Measurements from ENCODE around the gene EEF2.

The EEF2 gene

DNA sequence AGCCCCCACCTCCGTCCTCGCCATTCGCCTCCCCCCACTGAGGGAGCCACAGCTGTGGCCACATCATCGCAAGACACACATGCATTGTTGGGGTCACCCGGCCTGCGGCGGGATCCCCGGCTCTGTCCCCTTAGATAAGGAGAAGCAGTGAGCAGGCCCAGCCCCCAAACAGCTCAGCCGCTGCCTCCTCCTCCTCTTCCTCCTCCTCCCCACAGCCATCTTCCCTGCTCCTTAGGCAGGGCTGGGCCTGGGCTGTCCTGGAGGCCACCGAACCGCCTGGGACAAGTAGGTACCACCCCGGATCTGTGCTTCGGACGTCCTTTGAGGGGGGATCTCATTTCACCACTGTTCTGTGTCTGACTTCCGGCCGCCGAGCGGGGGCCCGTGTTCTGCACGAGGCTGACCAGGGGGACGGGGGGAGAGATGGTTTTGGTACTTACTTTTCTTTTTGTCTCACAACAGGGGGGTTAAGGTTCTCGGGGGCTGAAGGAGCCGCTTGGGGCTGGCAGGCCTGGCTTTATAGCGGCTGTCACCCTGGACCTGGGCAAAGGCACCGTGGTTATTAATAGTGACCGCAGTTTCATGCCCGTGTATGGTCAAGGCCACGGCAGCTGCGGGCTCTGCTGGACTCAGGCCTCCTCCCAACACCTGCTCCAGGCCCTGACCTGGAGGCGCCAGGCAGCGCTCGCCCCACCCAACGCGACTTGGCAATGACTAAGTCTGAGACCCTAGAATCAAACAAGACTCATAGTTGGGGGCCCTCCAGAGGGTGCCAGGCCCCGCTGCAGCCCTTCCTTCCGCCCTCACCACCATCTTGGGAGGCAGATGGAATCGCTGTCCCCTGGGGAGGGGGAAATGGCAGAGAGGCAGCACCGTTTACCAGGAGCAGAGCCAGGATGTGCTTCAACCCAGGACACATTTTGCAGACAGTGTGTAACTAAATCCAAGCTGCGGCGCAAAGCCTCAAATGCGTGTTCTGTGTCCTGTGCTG is 34.1 kb downstream of the EEF2 start:
- TF ChIP-seq GATA2 (IDR thresholded peaks at IDR 0.05; ENCODE audit: low read depth, low read length) (no peak), GATA3 (IDR thresholded peaks at IDR 0.05; ENCODE audit: low read depth, low read length) (no peak)

DNA sequence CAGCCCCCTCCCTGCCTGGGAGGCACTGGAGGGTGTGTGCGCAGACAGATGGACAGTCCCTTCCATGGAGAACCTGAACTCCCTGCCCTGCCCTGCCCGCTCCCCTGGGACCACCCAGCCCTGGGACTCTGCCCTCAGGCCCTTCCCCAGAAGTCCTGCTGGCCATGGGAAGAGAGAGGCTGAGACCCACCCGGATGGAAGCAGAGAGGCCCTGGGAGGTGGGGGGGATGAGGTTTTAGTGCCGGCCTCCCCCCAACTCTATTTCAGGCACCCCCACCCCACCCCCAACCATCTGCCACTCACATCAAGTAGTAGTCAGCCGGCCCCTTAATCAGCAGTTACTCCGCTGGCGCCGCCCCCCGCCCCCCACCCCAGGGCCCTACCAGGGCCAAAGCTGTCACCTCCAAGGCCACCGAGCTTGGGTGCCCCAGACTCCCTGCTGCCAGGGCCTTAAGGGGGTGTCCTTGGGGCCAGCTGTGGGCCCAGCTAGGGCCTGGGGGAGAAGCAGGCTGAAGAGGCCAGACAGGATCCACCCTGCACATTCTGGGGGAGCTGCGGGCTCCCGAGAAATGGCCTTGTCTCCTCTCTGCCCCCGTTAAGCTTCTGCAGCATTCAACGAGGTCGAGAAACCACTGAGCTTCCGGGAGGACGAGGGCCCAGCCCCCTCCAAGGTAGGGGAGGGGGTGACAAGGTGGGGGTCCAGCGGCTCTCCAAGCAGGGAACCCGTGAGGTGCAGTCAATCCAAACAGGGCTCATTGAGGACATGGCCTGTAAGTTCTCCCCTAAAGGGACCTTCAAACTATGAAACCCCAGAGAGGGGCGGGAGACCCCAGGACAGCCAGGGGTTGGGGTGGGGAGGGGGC is 35.0 kb downstream of the EEF2 start:
- TF ChIP-seq GATA2 (IDR thresholded peaks at IDR 0.05; ENCODE audit: low read depth, low read length) (no peak), GATA3 (IDR thresholded peaks at IDR 0.05; ENCODE audit: low read depth, low read length) (no peak)

DNA sequence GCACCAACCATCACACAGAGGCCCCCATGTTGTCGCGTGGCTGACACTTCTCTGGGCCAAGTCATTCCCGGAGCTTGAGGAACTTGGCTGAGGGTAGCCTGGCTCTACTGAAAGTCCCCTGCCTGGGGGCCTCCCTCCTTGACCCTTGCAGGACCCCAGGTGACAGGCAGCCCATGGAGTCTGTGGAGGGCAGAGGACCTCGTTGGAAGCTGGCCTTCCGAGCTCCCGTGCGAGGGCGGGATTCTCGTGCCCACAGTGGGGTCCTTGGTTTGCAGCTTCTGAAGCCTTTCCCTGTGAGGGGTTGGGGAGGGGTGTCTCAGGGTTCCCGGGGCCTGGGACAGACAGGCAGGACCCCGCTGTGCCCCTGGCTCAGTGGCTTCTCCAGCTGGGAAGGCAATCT is 36.0 kb downstream of the EEF2 start:
- TF ChIP-seq GATA3 (IDR thresholded peaks at IDR 0.05; ENCODE audit: low read depth, low read length): no peak
- no peak for TF ChIP-seq GATA2 (IDR thresholded peaks at IDR 0.05; ENCODE audit: low read depth, low read length)

DNA sequence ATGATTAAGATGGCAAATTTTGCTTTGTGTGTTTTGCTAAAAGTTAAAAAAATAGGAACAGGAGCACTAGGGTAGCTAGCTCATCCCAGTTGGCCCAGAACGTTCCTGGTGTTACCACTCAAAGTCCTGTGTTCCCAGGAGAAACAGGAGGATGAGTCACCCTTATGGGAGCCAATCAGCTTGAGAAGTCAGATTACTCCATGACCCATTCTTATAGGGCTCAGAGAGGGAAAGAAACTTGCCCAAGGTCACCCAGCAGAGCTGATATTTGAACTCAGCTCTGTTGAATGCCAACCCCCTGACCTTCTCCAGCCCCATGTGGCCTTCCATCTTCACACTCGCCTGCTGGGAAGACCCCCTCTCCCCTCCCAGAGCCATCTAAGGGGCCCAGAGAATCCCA is 39.4 kb downstream of the EEF2 start:
- no peak for TF ChIP-seq GATA3 (IDR thresholded peaks at IDR 0.05; ENCODE audit: low read depth, low read length)

DNA sequence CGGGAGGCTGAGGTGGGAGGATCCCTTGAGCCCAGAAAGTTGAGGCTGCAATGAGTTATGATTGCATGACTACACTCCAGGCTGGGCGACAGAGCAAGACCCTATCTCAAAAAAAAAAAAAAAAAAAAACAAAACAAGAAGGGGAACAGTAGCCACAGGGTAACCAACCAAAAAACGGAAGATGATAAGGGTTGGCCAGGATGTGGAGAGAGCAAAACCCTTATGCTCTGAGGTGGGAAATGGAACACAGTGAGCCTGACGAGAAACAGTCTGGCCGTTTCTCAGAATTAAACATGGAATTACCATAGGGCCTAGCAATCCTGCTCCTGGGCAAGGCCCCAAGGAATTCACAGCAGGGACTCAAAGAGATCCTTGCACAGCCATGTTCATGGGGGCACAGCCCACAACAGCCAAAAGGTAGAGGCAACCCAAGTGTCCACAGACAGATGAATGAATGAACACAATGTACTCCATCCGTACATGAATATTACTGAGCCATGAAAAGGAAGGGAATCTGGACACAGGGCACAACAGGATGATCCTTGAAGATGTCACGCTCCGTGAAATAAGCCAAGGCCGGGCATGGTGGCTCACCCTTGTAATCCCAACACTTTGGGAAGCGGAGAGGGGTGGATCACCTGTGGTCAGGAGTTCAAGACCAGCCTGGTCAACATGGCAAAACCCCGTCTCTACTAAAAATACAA is 41.1 kb downstream of the EEF2 start:
- no peak for TF ChIP-seq GATA3 (IDR thresholded peaks at IDR 0.05; ENCODE audit: low read depth, low read length)
- no peak for TF ChIP-seq GATA2 (IDR thresholded peaks at IDR 0.05; ENCODE audit: low read depth, low read length)

DNA sequence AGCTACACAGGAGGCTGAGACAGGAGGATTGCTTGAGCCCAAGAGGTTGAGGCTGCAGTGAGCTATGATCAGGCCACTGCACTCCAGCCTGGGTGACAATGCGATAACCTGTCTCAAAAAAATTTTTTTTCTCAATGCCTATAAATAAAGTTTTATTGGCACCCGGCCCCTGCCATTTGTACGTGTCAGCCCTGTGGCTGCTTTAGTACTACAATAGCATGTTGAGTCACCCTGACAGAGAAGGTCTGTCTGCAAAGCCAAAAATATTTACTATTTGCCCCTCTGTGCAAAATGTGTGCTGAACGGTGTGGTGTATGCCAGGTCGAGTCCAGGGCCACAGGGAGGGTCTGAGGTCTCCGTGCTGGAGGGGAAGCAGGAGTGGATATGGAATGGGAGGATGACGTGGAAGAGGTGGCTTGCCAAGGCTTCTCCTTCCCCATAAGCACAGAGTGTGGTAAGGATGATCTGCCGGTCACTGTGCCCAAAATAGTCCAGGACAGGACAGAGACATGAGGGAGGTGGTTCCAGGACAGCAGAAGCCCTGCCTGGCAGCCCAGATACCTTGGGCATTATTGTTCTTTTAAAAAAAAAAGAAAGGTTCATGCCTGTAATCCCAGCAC is 42.4 kb downstream of the EEF2 start:
- TF ChIP-seq GATA3 (IDR thresholded peaks at IDR 0.05; ENCODE audit: low read depth, low read length) (no peak), GATA2 (IDR thresholded peaks at IDR 0.05; ENCODE audit: low read depth, low read length) (no peak)

DNA sequence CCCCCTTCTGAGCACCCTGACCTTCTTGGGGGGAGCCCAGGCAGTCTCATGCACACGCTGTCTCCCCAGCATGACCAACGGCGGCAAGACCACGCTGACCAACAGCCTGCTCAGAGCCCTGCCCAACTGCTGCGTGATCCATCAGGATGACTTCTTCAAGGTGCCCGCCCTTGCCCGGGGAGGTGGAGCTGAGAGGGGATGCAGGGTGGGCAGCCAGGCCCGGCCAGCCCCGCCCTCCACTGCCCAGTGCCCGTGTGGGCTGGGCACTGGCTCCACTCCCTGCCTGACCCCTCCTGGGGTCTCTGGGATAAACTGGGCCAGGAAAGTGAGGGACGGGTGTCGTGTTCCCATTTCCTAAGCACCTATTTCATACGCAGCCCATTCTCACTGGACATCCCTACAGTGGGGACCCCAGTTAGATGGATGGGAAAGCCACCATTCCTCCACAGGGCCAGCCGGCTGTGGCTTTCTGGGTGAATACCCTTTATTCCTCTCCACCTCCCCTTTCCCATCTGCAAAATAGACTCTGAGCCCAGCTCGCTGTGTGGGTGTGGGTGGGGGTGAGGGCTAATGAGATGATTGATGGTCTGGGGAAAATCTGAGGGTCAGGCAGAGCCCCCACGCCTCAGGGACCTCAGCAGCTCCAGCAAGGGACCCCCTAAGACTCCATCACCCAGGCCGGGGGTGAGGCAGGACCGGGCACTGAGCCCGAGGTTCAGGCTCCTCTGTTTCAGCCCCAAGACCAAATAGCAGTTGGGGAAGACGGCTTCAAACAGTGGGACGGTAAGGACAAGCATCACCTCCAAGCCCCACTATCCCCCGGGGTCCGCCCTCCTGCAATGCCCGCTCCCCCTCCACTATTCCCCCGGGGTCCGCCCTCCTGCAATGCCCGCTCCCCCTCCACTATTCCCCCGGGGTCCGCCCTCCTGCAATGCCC is 48.5 kb downstream of the EEF2 start:
- TF ChIP-seq GATA2 (IDR thresholded peaks at IDR 0.05; ENCODE audit: low read depth, low read length) (no peak), GATA3 (IDR thresholded peaks at IDR 0.05; ENCODE audit: low read depth, low read length) (no peak)

DNA sequence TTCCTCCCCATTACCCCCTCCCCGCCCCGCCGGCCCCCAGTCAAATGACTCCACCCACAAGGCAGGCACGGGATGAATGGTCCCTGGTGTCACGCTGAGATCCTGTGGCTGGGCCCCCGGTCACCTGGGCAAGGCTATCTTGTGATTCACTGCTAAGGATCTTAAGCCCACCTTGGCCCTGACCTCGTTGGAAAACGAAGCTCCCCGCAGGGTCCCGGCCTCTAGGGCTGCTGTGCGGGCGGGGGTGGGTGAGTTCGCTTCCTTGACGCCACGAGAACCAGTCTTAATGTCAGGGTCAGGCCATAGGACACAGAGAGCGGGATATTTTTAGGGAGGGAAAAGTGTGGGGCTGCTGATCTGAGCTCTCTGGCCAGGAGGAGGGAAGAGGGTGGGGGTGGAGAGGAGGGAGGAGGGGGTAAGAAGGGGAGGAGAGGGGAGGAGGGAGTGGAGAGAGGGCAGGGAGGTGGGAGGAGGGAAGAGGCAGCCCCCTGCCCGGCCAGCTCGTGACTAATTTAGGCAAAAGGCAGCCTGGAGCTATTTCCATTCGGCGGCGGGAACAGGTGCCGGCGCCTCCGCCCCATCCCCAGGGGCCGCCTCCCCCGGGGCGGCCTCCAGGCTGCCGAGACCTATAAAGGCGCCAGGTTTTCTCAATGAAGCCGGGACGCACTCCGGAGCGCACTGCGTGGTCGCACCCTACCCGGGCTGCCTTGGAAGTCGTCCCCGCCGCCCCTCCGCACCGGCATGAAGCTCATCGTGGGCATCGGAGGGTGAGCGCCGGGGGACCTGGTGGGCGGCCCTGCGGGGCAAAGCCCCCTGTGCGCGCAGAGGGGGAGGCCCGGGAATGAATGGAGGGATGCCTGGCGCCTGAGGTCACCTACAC is 52.1 kb downstream of the EEF2 start, which contains the start of gene NMRK2:
Gene NMRK2 (plus strand): TSS at position 139 of the 880 bp plus-strand sequence. CDS start 603 bp downstream, at position 742.
- no peak for TF ChIP-seq GATA3 (IDR thresholded peaks at IDR 0.05; ENCODE audit: low read depth, low read length)
- no peak for TF ChIP-seq GATA2 (IDR thresholded peaks at IDR 0.05; ENCODE audit: low read depth, low read length)

DNA sequence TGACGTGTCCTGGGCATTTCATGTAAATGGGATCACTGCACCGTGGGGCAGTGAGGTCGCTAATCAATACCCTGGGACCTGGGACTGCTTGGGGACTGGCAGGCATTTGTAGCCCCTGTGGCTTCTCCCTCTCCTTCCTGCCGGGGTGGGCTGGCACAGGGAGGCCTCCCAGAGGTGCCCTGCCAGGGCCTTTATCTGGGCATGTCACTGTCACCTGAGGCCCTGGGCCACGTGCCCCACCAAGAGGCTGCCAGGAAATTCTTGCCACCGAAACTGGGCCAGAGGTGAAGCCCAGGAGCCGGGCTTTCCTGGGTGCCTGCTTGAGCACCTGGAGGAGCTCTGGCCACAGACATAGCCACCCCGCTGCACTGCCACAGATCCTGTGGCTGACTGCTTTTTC is 54.2 kb downstream of the EEF2 start:
- no peak for TF ChIP-seq GATA3 (IDR thresholded peaks at IDR 0.05; ENCODE audit: low read depth, low read length)
- TF ChIP-seq GATA2 (IDR thresholded peaks at IDR 0.05; ENCODE audit: low read depth, low read length): no peak

All from SH-SY5Y (cell line).